PC-3 (cell line): ENCODE results near the gene INSIG1. TPM values are rescaled to one million over a fixed set of nuclear protein-coding genes. Genes with fewer than 3 reads are reported as not detected.

Source experiments
- ATAC-seq: fragments of 200-7000 bp; cut with Tn5 transposase; 2 replicates; pipeline ENCODE4 v1.9.1; 2020; ENCODE audit warnings: mild to moderate bottlenecking, moderate library complexity
- BruUV-seq: library from RNA; stranded (reverse); fragments of 400-500 nt; replicated peaks from 2 replicates; lab custom pipeline; 2021; lab: Mats Ljungman, UMichigan
- CTCF ChIA-PET: fragments of 300-600 bp; sonication (Branson Sonifier 250); formaldehyde crosslinking; loops from one replicate; lab custom pipeline; 2022; ENCODE audit warnings: antibody characterized with exemption; lab: Charles Lee
- POLR2A ChIA-PET: fragments of 300-600 bp; sonication (Branson Sonifier 250); formaldehyde crosslinking; loops from one replicate; lab custom pipeline; 2022; ENCODE audit warnings: antibody characterized with exemption; ENCODE audit not compliant: unreplicated experiment; lab: Charles Lee
- DNase-seq: peaks from one replicate; pipeline ENCODE4 v3.0.0-alpha.2; 2015
- H2AFZ ChIP-seq: fragments of 300-600 bp; sonication (generic); 2 replicates; pipeline ENCODE4 v1.6.0; 2016; ENCODE audit warnings: antibody characterized with exemption, low read length
- H3F3A ChIP-seq: fragments of 300-600 bp; sonication (generic); one replicate; pipeline ENCODE4 v1.6.0; 2017; ENCODE audit warnings: antibody characterized with exemption, low read length, control low read depth, mild to moderate bottlenecking; ENCODE audit not compliant: unreplicated experiment
- H3K27ac ChIP-seq: fragments of 300-600 bp; sonication (generic); 2 replicates; pipeline ENCODE4 v1.5.1; 2016; ENCODE audit warnings: mild to moderate bottlenecking, low read length
- H3K27me3 ChIP-seq: fragments of 300-600 bp; sonication (generic); 2 replicates; pipeline ENCODE4 v1.6.1; 2016; ENCODE audit warnings: low read length, mixed read lengths
- H3K36me3 ChIP-seq: fragments of 300-600 bp; sonication (generic); 2 replicates; pipeline ENCODE4 v1.6.1; 2016; ENCODE audit warnings: low read depth, mixed run types, low read length, mixed read lengths
- H3K4me1 ChIP-seq: fragments of 300-600 bp; sonication (generic); 2 replicates; pipeline ENCODE4 v1.5.1; 2016; ENCODE audit warnings: low read length; ENCODE audit not compliant: insufficient read depth
- H3K4me2 ChIP-seq: fragments of 300-600 bp; sonication (generic); 2 replicates; pipeline ENCODE4 v1.6.0; 2016; ENCODE audit warnings: low read length
- H3K4me3 ChIP-seq: fragments of 300-600 bp; sonication (generic); 2 replicates; pipeline ENCODE4 v1.5.1; 2016; ENCODE audit warnings: mild to moderate bottlenecking, low read length, mixed read lengths
- H3K79me2 ChIP-seq: fragments of 300-600 bp; sonication (generic); 2 replicates; pipeline ENCODE4 v1.6.1; 2017; ENCODE audit warnings: low read length, mixed read lengths
- H3K9ac ChIP-seq: fragments of 300-600 bp; sonication (generic); 2 replicates; pipeline ENCODE4 v1.6.0; 2016; ENCODE audit warnings: mild to moderate bottlenecking, low read length
- H3K9me2 ChIP-seq: fragments of 300-600 bp; sonication (generic); replicated peaks from 2 replicates; pipeline ENCODE4 v1.6.1; 2016; ENCODE audit warnings: mixed run types, low read length, mixed read lengths
- H3K9me3 ChIP-seq: fragments of 300-600 bp; sonication (generic); 2 replicates; pipeline ENCODE4 v1.6.1; 2016; ENCODE audit warnings: low read length, mixed read lengths
- H4K20me1 ChIP-seq: fragments of 300-600 bp; sonication (generic); 2 replicates; pipeline ENCODE4 v1.6.1; 2016; ENCODE audit warnings: low read length, mixed read lengths
- CTCF ChIP-seq: fragments of 300-600 bp; sonication (generic); conservative IDR thresholded peaks from 2 replicates; pipeline ENCODE4 v1.5.1; 2017; ENCODE audit warnings: antibody characterized with exemption, low read depth, mild to moderate bottlenecking, low read length
- EZH2 ChIP-seq: fragments of 300-600 bp; sonication (generic); IDR thresholded peaks from one replicate; pipeline ENCODE4 v1.6.1; 2017; ENCODE audit warnings: antibody characterized with exemption, mild to moderate bottlenecking, low read length; ENCODE audit not compliant: unreplicated experiment
- EZH2phosphoT487 ChIP-seq: fragments of 300-600 bp; sonication (generic); IDR thresholded peaks from 2 replicates; pipeline ENCODE4 v1.6.1; 2018; ENCODE audit warnings: mild to moderate bottlenecking, antibody characterized with exemption, low read length, borderline replicate concordance
- intact Hi-C: fragments of 100-400 bp; cut with micrococcal nuclease; formaldehyde crosslinking; loops from 2 replicates; pipeline ENCODE4 v1.9.0; 2023
- total RNA-seq: library from RNA; depleted of rRNA; stranded (reverse); fragments of >200 nt; gene quantifications from 2 replicates; pipeline ENCODE4 v1.2.3, GENCODE V29; 2014

Gene INSIG1
- total RNA-seq, 1 experiment from 2014 or later, result 83.3 TPM

- no peaks in the 10 kb centered on the region for H3K27me3 ChIP-seq
- no peak overlapping the region for H3K4me3 ChIP-seq
- DNase-seq (no peak), ATAC-seq (no peak)
- no peaks in the 10 kb centered on the region for H3F3A ChIP-seq
- ChIA-PET CTCF (no interaction called here), POLR2A (no interaction called here)
- no peak overlapping the region for H3K9ac ChIP-seq
- no peaks in the 10 kb centered on the region for H3K4me1 ChIP-seq
- no peak overlapping the region for H3K27ac ChIP-seq
- H3K9me3 ChIP-seq, result no peaks in the 10 kb centered on the region
- BruUV-seq, result no TSS peak
- H3K9me2 ChIP-seq, result no peaks in the 10 kb centered on the region
- H3K36me3 ChIP-seq, result no peaks in the 10 kb centered on the region
- no peaks in the 10 kb centered on the region for H4K20me1 ChIP-seq
- no peaks in the 10 kb centered on the region for H3K79me2 ChIP-seq
- no peak overlapping the region for H3K4me2 ChIP-seq
- intact Hi-C loops, result no loop called here
- no peak overlapping the region for H2AFZ ChIP-seq
- no peak for TF ChIP-seq EZH2phosphoT487
- TF ChIP-seq CTCF, result no peak
- TF ChIP-seq EZH2, result no peak
These were observed 20.6 kb downstream of the INSIG1 start for GRCh38 chr7:155318245-155318644.

GRCh38 chr7:155322530-155322929 lies 24.9 kb downstream of the INSIG1 start:
- Histone ChIP-seq H3K27ac (no peak overlapping the region), H3K9ac (no peak overlapping the region), H4K20me1 (no peaks in the 10 kb centered on the region), H3F3A (no peaks in the 10 kb centered on the region), H2AFZ (no peak overlapping the region), H3K27me3 (no peaks in the 10 kb centered on the region), H3K79me2 (no peaks in the 10 kb centered on the region), H3K36me3 (no peaks in the 10 kb centered on the region), H3K4me3 (no peak overlapping the region), H3K4me1 (no peaks in the 10 kb centered on the region), H3K9me3 (no peaks in the 10 kb centered on the region), H3K4me2 (no peak overlapping the region), H3K9me2 (no peaks in the 10 kb centered on the region)
- ATAC-seq, result peak; percentile 55; the same call in 1 of the 2 replicates
- CTCF ChIA-PET, result no interaction called here
- no TSS peak for BruUV-seq
- peak; percentile 36 for DNase-seq
- POLR2A ChIA-PET, result no interaction called here
- TF ChIP-seq CTCF (no peak), EZH2phosphoT487 (no peak), EZH2 (no peak)
- intact Hi-C loops, result no loop called here

- intact Hi-C loops, result no loop called here
These were observed 25.4 kb downstream of the INSIG1 start for GRCh38 chr7:155323001-155323638.

More at GRCh38 chr7:155323001-155323638, 25.4 kb downstream of the INSIG1 start:
- no peak overlapping the region for H3K9ac ChIP-seq
- H3F3A ChIP-seq, result no peaks in the 10 kb centered on the region
- DNase-seq, result no peak
- no peaks in the 10 kb centered on the region for H4K20me1 ChIP-seq
- ChIA-PET POLR2A (no interaction called here), CTCF (no interaction called here)
- no peaks in the 10 kb centered on the region for H3K36me3 ChIP-seq
- ATAC-seq, result no peak
- no peaks in the 10 kb centered on the region for H3K79me2 ChIP-seq
- no peaks in the 10 kb centered on the region for H3K9me2 ChIP-seq
- no peak overlapping the region for H3K4me3 ChIP-seq
- no peak overlapping the region for H3K27ac ChIP-seq
- no peak overlapping the region for H3K4me2 ChIP-seq
- no peaks in the 10 kb centered on the region for H3K4me1 ChIP-seq
- no peak overlapping the region for H2AFZ ChIP-seq
- TF ChIP-seq EZH2phosphoT487, result no peak
- no peak for TF ChIP-seq CTCF
- TF ChIP-seq EZH2, result no peak
- BruUV-seq, result no TSS peak
- H3K9me3 ChIP-seq, result no peaks in the 10 kb centered on the region
- H3K27me3 ChIP-seq, result no peaks in the 10 kb centered on the region
